ENCODE measurements around the gene NHERF1.

NHERF1 gene

DNA sequence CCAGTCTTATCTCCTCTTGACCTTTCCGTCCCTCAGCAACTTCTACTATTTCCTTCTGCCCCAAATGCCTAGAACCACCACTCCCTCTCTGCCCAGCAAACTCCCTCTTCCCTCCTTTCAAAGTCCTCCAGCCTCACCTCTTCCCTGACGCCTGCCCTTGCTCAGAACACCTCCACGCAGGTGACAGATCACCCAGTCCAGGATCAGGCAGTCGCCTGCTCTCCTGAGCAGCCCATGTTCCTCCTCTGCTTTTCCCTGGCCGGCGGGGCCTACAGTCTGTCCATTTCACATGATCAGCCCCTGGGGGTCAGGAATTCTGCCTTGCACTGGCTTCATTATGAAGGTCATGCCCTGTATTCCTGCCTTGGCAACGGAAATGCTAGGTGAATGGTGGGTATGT is 36.1 kb upstream of the NHERF1 start:
- no peak overlapping the region for H3K9ac ChIP-seq (ENCODE audit: low read length)
- no peak overlapping the region for H3K27ac ChIP-seq (ENCODE audit: low read length)
- H3K9me2 ChIP-seq (replicated peaks; ENCODE audit: insufficient read depth, low read length), result no peaks in the 10 kb centered on the region
- TF ChIP-seq EZH2phosphoT487 (IDR thresholded peaks at IDR 0.05; ENCODE audit: low read length) (no peak), EZH2 (optimal IDR thresholded peaks at IDR 0.05; ENCODE audit: low read depth, low read length) (no peak)
- TF ChIP-seq, protein P1, sequence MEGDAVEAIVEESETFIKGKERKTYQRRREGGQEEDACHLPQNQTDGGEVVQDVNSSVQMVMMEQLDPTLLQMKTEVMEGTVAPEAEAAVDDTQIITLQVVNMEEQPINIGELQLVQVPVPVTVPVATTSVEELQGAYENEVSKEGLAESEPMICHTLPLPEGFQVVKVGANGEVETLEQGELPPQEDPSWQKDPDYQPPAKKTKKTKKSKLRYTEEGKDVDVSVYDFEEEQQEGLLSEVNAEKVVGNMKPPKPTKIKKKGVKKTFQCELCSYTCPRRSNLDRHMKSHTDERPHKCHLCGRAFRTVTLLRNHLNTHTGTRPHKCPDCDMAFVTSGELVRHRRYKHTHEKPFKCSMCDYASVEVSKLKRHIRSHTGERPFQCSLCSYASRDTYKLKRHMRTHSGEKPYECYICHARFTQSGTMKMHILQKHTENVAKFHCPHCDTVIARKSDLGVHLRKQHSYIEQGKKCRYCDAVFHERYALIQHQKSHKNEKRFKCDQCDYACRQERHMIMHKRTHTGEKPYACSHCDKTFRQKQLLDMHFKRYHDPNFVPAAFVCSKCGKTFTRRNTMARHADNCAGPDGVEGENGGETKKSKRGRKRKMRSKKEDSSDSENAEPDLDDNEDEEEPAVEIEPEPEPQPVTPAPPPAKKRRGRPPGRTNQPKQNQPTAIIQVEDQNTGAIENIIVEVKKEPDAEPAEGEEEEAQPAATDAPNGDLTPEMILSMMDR (IDR thresholded peaks at IDR 0.05; ENCODE audit: low read length), result no peak
- H3F3A ChIP-seq (ENCODE audit: insufficient read depth, low read length), result no peaks in the 10 kb centered on the region
- no peak overlapping the region for H3K4me2 ChIP-seq (ENCODE audit: low read depth, low read length)
- no peaks in the 10 kb centered on the region for H3K9me3 ChIP-seq (replicated peaks; ENCODE audit: insufficient read depth, low read length)
- no peaks in the 10 kb centered on the region for H3K36me3 ChIP-seq (replicated peaks; ENCODE audit: insufficient read depth, low read length)
- H3K79me2 ChIP-seq (ENCODE audit: low read length), result no peaks in the 10 kb centered on the region
- no peaks in the 10 kb centered on the region for H3K4me1 ChIP-seq (ENCODE audit: low read length)
- DNase-seq, result no peak
- H3K27me3 ChIP-seq (replicated peaks; ENCODE audit: insufficient read depth, low read length), result no peaks in the 10 kb centered on the region
- no peaks in the 10 kb centered on the region for H4K20me1 ChIP-seq (ENCODE audit: insufficient read depth, low read length)
- H3K4me3 ChIP-seq (ENCODE audit: low read length), result no peak overlapping the region
- no peak overlapping the region for H2AFZ ChIP-seq (ENCODE audit: low read length)

DNA sequence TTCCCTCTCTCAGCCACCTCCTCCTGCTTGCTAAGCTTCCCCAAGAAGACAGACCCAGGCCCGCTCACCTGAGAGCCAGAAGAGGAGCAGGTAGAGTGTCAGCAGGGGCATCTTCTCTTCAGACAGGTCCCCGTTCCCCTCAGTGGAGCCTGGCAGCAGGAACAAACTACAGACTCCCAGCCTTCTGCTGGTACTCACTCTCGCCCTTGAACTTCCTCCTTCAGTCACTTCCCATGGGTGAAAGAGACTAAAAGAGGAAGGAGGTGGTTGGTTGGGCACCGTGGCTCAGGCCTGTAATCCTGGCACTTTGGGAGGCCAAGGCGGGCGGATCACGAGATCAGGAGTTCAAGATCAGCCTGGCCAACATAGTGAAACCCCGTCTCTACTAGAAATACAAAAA is 35.7 kb upstream of the NHERF1 start, which contains the start of gene CD300LF:
Gene CD300LF (minus strand): TSS at position 168 of the 400 bp plus-strand sequence. CDS start 57 bp downstream, at position 111.
- no peaks in the 10 kb centered on the region for H3K79me2 ChIP-seq (ENCODE audit: low read length)
- H3F3A ChIP-seq (ENCODE audit: insufficient read depth, low read length), result no peaks in the 10 kb centered on the region
- no peaks in the 10 kb centered on the region for H4K20me1 ChIP-seq (ENCODE audit: insufficient read depth, low read length)
- no peak within 1 kb of the TSS for H3K4me3 ChIP-seq (ENCODE audit: low read length)
- no peak for DNase-seq
- no peaks in the 10 kb centered on the region for H3K4me1 ChIP-seq (ENCODE audit: low read length)
- no peaks in the 10 kb centered on the region for H3K27me3 ChIP-seq (replicated peaks; ENCODE audit: insufficient read depth, low read length)
- no peak within 1 kb of the TSS for H2AFZ ChIP-seq (ENCODE audit: low read length)
- H3K36me3 ChIP-seq (replicated peaks; ENCODE audit: insufficient read depth, low read length), result no peaks in the 10 kb centered on the region
- no peaks in the 10 kb centered on the region for H3K9me2 ChIP-seq (replicated peaks; ENCODE audit: insufficient read depth, low read length)
- TF ChIP-seq EZH2phosphoT487 (IDR thresholded peaks at IDR 0.05; ENCODE audit: low read length) (no peak), EZH2 (optimal IDR thresholded peaks at IDR 0.05; ENCODE audit: low read depth, low read length) (no peak)
- TF ChIP-seq, protein P1 (IDR thresholded peaks at IDR 0.05; ENCODE audit: low read length), result no peak
- no peak within 1 kb of the TSS for H3K4me2 ChIP-seq (ENCODE audit: low read depth, low read length)
- H3K9me3 ChIP-seq (replicated peaks; ENCODE audit: insufficient read depth, low read length), result no peaks in the 10 kb centered on the region
- no peak within 1 kb of the TSS for H3K9ac ChIP-seq (ENCODE audit: low read length)
- no peak within 1 kb of the TSS for H3K27ac ChIP-seq (ENCODE audit: low read length)

DNA sequence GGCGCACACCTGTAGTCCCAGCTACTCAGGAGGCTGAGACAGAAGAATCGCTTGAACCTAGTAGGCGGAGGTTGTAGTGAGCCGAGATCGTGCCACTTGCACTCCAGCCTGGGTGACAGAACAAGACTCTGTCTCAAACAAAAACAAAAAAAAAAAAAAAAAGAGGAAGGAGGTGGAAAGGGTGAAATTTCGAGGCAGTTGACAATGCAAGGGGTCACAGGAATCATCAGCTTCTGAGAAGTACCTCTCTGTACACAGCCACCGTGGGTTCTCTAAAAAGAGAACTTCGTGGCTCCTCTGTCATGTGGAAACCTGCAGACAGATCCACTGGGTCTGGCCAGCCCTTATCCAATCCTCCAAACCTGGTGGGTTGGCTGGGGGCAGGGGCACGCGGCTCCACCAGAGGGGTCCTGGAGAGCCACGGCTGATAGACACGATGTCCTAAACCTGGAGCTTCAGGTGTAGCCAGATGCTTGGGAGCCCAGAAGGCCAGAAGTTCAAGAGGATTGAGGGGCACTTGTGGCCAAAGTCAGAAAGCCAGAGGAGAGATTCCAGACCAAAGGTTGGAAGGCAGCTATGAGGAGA is 35.2 kb upstream of the NHERF1 start:
- no peak for DNase-seq
- Histone ChIP-seq H3K27ac (ENCODE audit: low read length) (no peak overlapping the region), H3K79me2 (ENCODE audit: low read length) (no peaks in the 10 kb centered on the region), H3K4me3 (ENCODE audit: low read length) (no peak overlapping the region), H3K4me1 (ENCODE audit: low read length) (no peaks in the 10 kb centered on the region), H3K27me3 (replicated peaks; ENCODE audit: insufficient read depth, low read length) (no peaks in the 10 kb centered on the region), H3K9ac (ENCODE audit: low read length) (no peak overlapping the region), H3K9me3 (replicated peaks; ENCODE audit: insufficient read depth, low read length) (no peaks in the 10 kb centered on the region), H2AFZ (ENCODE audit: low read length) (no peak overlapping the region), H3K4me2 (ENCODE audit: low read depth, low read length) (no peak overlapping the region), H3K36me3 (replicated peaks; ENCODE audit: insufficient read depth, low read length) (no peaks in the 10 kb centered on the region), H4K20me1 (ENCODE audit: insufficient read depth, low read length) (no peaks in the 10 kb centered on the region), H3F3A (ENCODE audit: insufficient read depth, low read length) (no peaks in the 10 kb centered on the region), H3K9me2 (replicated peaks; ENCODE audit: insufficient read depth, low read length) (no peaks in the 10 kb centered on the region)
- no peak for TF ChIP-seq EZH2phosphoT487 (IDR thresholded peaks at IDR 0.05; ENCODE audit: low read length)
- no peak for TF ChIP-seq EZH2 (optimal IDR thresholded peaks at IDR 0.05; ENCODE audit: low read depth, low read length)
- TF ChIP-seq, protein P1 (IDR thresholded peaks at IDR 0.05; ENCODE audit: low read length), result no peak
